ENCODE data around the gene CD58.
"Not testable (repeated sequence)": the region's sequence is repeated elsewhere in the genome, so short reads cannot be mapped to it uniquely, and the experiment has no call there.

GRCh38 chr1:116613825-116614224, 43.0 kb upstream of the CD58 start:
- not testable (repeated sequence) for TF ChIP-seq CTCF (IDR thresholded peaks at IDR 0.05; ENCODE audit: low read depth, low read length); POLR2A (IDR thresholded peaks at IDR 0.05; ENCODE audit: extremely low read depth, insufficient read length)
